Measurements from ENCODE around the gene SULT1A2.
"Not testable (repeated sequence)": the region's sequence is repeated elsewhere in the genome, so short reads cannot be mapped to it uniquely, and the experiment has no call there.

Gene SULT1A2

DNA sequence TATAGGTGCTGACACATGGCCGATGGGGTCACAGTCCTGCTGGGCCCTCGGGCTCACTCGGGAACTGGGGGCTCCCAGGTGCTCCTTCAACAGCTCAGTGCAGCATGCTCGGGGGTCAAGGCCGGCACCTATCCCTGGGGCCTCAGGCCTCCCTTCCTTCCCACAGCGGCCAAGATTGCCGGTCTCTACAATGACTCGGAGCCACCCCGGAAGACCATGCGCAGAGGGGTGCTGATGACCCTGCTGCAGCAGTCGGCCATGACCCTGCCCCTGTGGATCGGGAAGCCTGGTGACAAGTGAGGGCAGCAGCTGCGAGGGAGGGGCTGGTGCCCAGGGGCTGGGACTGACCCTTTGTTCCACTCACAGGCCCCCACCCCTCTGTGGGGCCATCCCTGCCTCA is 6.9 kb downstream of the SULT1A2 start:
- no peak for DNase-seq

DNA sequence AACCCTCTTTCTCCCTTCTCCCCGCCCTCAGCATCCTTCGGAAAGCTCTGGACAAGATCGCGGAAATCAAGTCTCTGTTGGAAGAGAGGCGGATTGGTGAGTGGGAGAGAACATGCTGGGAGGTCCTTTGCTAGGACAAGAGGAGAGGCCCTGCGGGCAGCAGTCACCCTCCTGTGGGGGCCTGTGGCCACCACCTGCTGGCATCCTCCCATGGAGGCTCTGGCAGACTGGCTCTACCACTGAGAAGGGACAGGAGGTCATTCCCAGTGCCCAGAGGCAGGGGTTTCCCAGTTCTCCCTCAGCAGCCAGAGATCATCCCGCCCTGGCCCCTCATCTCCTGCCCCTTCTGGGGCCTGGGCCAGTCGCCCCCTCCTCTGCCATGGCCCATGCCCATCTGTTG is 7.8 kb downstream of the SULT1A2 start:
- no peak for DNase-seq

DNA sequence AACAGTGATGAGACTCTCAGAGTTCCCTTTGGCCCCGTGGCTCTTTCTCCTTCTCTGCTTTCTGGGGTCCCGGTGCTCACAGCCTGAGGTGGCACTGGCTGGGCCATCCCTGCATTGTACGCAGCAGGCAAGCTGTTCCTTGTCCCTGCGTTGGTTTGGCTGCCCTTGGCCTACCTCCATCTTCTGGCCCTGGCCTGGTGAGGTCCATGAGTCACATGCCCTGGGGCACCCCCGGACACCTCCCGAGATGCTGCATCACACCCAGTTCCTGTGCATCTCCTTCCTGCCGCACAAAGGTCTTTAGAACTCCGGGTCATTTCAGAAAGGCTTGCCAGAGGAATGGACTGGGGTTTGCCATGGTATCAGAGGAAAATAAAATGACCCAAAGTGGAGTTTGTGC is 9.5 kb downstream of the SULT1A2 start:
- DNase-seq = no peak

DNA sequence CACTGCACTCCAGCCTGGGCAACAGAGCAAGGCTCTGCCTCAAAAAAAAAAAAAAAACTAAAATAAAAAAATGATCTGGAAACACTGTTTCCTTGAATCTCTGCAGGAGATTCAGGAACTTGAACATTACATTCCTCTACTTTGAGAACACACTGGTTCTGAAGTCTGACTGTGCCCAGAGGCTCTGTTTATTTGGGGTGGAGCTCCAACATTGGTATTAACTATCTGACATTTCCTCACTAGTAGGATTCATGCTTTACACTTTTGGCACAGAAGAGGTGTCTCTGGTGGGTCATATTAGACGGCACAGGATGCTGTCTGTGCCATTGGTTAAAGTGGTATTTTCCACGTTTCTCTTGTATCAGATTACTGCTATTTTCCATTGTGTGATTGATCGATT is 10.4 kb downstream of the SULT1A2 start:
- no peak for DNase-seq

DNA sequence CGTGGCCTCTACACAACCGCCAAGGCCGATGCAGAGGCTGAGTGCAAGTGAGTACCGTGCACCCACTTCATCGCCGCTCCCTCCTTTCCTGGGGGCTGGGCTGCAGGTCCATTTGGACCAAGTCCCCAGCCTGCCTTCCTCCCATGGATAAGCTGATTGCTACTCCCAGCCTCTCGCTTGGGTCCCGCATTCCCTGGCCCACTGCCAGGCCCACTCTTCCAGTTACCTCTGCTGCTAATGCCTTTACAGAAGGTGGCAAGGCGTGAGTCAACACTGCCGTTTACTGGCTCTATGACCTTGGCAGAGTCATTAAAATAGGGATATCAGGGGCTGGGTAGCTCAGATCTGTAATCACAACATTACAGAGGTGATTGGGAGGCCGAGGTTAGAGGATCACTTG is 11.2 kb downstream of the SULT1A2 start:
- no peak for DNase-seq

DNA sequence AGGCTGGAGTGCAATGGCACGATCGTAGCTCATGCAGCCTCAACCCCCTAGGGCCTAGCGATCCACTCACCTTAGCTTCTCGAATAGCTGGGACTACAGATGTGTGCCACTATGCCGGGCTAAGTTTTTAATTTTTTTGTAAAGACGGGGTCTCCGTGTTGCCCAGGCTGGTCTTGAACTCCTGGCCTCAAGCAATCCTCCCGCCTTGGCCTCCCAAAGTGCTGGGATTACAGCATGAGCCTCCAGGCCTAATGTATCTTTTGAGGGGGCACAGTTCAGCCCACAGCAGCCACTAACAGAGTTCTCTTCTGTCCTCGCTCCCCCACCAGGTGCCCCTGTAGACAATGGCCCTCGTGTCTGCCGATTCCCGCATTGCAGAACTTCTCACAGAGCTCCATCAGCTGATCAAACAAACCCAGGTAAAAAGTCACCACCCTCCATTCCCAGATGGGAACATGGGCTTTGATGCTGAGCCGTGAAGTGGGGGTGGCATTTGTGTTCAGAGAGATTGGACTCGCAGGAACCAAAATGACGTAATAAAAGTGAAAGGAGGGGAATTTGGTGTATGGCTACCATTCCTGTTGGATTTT is 16.0 kb downstream of the SULT1A2 start:
- DNase-seq = no peak

DNA sequence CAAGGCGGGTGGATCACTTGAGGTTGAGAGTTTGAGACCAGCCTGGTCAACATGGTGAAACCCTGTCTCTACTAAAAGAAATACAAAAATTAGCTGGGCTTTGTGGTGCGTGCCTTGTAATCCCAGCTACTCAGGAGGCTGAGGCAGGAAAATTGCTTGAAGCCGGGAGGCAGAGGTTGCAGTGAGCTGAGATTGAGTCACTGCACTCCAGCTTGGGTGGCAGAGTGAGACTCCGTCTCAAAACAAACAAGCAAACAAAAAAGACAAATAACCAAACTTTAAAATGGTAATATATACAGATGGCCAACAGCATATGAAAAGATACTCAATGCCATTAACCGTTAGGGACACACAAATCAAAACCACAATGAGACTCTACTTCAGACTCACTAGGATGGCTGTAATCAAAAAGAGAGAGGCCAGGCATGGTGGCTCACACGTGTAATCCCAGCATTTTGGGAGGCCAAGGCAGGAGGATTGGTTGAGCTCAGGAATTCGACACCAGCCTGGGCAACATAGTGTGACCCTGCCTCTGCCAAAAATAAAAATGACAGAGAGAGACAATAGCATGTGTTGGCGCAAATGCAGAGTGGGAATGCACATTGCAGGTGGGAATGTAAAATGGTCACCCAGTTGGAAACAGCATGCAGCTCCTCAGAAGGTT is 21.3 kb downstream of the SULT1A2 start:
- no peak for DNase-seq

DNA sequence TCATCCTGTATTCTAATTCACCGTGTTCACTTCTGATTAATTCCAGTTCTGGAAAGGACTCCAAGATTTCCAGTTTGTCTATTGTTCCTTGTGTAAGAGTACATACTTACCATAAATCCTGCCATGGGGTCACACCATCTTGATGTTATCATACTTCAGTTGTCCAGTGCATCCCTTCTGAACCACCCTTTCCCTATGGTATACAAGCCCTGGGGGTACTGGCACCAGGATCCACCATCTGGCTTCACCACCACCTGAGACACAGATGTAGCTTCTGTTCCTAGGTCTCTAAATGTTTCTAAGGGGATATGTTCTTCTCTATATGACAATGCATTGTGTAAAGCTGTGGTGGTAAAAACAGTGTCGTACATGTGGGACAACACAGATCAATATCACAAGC is 21.9 kb downstream of the SULT1A2 start:
- no peak for DNase-seq

DNA sequence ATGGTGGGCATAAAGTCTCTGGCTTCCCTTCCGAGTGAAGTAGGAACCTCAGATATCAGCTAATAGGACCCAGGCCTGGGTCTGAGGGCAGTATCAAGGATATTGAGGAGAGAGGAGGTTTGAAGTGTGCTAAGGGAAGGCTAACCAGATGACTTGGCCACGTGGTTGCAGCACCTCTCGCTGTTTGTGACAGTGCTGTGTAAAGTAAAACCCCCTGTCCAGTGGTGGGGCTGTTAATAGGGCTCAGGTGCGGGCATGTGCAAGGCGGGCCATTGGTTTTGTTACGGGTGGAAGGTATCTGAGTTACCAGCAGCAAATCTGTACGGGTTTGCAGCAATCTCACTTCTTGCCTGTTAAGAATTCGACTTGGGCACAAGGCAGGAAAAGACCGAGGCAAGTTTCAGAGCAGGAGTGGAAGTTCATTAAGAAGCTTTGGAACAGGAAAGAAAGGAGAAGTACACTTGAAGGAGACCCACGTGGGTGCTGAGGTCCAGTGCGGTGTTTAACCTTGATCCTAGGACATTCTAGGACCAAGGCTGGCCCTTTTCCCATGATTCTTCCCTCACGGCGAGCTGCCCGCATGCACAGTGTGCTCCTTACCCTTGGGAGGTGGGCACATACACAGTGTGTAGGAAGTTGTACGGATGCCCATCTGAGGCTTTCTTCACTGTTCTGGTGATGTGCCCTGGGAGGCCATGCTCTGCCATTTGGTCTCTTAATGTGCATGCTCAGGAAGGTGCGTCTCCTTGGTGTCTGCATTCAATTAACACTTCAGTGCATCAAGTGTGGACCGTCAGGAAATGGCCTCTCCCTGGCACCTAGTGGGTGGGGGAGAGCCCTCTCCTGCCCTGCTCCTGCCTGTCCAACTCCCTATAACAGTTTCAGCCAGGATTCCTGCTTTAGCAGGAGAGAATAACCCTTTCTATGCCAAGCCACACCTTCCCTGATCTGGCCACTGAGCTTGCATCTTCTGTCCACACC is 22.8 kb downstream of the SULT1A2 start:
- DNase-seq = no peak

DNA sequence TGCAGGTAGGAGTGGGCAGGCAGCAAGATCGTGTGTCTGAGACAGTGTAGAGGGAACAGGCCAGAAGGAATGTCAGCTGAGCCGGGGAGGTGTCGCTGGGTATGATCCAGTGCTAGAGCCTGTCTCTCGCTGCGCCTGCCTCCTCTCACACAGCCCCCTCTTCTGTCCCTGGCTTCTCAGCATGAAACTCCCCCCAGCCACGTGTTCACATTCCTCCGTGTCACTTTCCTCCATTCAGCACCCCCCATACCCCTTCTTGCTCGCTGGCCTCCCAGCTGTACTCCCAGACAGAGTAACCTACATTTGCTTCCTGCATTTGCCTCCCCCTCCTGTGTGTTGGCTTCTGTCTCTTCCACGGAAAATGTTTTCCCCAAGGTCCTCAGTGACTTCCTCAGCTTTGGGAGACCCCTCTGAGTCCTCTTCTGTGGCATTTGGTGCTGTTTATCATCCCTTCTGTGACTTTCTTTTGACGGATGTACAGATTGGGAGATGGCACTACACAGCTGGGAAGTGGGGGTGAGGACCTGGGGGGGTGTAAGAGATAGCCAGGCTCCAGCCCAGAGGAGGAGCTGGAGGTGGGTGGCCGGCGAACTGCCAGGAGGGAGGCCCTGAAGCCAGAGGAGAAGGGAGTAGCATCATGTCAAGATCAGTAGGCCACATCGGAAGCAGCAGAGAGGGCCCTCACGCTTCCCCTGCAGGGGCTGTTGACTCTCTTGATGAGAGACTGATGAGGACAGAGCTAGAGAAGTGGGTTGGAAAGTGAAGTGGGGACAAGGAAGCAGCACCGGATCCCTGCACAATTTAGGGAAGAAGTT is 23.9 kb downstream of the SULT1A2 start:
- no peak for DNase-seq

DNA sequence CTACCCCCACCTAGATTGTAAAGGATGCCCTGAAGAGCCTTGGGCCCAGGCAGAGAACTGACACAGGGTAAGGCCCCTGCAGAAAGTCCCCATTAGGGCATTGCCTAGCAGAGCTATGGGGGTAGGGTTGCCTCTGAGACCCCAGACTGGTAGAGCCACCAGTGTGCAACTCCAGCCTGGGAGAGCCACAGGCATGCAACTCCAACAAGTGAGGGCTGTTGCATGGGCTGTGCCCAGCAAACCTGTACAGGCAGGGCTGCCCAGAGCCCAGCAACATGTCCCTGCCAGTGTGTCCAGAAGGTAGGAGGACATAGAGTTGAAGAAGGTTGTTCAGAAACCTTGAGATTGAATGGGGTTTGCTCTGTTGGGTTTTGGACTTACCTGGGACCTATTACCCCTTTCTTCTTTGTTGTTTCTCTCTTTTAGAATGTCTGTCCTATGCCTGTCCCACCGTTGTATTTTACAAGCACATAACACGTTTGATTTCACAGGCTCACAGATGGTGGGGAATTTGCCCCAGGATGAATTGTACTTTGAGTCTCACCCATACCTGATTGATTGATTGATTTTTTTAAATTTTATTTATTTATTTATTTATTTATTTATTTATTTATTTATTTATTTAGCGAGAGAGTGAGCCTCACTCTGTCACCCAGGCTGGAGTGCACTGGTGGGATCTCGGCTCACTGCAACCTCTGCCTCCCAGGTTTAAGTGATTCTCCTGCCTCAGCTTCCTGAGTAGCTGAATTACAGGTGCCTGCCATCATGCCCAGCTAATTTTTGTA is 26.7 kb downstream of the SULT1A2 start:
- no peak for DNase-seq

DNA sequence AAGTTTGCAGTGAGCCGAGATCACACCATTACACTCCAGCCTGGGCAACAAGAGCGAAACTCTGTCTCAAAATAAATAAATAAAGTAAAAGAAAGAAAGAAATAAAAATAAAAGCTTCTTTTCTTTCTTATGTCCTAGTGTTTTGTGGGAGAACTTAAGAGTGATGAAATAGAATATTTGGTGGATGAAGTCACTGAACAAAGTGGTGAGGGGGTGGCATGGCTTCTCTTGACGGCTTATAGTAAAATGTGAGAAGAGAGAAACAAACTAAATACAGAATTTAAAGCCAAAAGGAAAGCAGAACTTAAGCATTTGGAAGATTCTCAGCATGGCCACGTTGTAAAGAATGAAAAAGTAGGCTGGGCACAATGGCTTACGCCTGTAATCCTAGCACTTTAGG is 27.8 kb downstream of the SULT1A2 start:
- DNase-seq = no peak

DNA sequence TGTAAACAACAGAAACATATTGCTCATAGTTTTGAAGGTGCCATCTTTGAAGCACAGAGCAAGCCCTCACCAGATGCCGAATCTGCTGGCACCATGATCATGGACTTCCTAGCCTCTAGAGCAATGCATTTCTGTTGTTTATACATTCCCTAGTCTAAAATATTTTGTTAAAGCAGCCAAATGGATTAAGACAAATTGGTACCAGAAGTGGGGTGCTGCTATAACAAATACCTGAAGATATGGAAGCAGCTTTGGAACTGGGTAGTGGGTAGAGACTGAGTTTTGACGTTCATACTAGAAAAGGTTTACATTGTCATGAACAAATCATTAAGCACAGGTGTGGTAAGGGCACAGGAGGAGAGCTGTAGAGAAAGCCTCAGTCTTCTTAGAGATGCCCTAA is 29.6 kb downstream of the SULT1A2 start:
- no peak for DNase-seq

DNA sequence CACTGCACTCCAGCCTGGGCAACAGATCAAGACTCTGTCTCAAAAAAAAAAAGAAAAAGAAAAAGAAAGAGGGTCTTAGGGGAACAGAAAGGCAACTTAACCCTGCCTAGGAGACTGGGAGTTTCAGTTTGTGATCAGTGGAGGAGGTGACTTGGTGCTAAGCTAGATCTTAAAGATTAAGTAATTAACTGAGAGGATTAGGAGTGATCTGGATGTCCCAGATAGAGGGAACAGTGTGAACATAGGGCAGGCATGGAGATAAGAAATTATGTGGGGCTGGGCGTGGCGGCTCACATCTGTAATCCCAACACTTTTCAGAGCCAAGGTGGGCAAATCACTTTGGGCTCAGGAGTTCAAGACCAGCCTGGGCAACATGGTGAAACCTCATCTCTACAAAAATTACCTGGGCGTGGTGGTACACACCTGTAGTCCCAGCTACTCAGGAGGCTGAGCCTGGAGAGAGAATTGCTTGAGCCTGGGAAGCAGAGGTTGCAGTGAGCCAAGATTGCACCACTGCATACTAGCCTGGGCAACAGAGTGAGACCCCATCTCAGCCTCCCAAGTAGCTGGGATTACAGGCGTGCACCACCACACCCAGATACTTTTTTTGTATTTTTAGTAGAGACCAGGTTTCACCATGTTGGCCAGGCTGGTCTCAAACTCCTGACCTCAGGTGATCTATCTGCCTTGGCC is 30.5 kb downstream of the SULT1A2 start:
- not testable (repeated sequence) for DNase-seq

DNA sequence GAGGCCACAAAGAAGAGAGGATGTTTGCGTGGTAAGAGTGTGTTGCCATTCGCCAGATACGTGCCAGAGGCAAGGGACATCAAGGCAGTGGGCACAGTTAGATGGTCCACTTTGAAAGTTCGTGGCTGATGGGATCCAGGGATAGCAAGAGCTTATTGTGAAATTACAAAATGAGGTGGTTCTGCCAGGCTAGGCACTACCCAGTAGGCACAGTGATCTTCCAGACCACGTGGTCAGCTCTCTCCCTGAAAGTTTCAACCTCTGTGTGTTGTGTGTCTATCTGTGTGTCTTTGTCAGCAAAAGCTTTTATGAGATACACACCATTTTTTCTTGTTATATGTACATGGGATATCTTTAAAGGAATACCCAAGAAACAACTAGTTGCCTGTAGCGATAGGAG is 33.6 kb downstream of the SULT1A2 start:
- DNase-seq = no peak

DNA sequence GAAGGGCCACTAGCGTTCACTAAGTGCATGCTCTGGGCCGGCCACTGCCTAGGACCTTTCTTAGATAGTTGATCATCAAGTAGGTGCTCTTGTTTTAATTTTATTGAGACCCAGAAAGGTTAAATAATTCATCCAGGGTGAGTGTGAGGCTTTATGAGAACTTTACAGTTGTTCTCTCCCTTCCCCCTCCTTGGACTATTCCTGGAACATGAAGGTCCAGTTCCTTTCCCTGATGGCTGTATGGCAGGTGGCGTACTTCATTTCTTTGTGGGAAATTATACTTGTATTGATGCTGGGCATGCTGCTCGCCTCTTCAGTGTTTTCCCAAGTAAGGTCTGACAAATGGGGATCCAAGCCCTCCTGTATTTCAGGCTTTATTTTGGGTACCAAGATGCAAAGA is 34.7 kb downstream of the SULT1A2 start:
- no peak for DNase-seq

DNA sequence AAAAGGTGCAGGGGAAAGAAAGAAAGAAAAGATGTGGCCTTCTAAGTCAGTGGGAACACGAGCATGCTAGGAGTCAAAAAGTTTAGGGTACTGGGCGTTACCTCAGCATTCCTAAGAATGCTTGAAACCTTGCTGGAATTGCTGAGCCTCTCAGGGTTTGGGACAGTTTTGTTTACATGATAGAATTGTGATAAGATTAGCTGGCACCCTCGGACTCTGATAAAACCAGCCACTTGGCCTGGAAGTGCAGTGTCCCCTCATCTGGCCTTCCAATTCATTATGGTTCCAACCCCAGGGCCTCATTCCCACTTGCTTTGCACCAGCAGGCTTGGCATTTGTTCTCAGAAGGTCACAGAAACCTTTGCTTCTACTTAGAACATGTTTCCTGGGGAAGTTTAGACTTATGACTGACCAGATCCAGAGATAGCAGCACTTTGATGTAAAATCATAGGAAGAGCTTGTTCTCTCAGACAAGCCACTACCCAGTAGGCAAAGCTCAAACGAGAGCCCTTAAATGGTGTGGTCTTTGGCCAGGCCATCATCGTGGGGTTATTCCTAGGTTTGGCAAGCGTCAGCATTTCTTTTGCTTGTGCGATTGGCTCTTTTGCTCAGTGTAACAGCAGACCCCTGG is 35.2 kb downstream of the SULT1A2 start:
- DNase-seq = no peak

DNA sequence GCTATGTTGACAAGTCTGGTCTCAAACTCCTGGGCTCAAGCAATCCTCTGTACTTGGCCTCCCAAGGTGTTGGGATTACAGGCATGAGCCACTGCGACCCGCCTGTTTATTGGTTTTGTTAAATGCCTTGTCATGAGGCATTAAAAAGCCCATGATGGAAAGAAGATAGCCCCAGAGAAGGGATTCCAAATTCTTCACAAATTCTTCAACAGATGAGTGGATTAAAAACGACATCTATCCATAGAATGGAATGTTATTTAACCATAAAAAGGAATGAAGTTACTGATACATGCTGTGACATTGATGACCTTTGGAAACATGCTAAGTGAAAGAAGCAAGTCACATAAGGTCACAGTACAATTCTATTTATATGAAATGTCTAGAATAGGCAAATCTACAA is 38.4 kb downstream of the SULT1A2 start:
- DNase-seq = no peak

DNA sequence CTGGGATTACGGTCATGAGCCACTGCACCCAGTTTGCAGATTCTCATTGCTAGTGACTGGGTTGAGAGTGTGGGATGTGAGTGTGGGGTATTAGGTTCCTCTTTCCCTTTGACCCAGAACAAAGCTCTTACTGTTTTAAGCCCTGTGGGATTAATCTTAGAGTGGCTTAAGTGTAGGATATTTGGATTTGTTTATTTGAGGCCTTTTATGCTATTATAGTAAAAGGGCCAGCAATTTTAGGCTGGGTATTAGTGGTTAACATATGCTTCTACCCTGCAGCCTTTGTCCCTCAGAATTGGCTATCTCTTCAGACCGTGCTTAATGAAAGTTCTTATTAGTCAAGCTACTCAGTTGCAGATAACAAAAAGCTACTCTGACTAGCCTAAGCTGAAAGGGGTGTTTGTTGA is 39.9 kb downstream of the SULT1A2 start:
- no peak for DNase-seq

DNA sequence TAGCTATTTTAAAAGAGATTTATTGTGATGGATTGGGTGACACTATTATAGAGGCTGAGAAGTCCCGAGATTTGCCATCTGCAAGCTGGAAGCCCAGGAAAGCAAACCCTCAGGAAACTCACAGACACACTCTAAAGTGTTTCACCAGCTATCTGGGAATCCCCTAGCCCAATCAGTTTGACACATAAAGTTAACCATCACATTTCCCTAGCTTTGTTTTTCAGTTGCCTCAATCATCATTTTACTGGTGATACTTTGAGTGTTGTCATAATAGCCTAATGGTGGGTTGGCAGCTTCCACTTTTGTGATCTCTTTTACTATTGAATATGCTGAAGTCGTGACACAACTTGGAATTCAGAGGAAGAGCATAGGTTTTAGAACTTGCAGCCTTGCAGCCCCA is 41.3 kb downstream of the SULT1A2 start:
- DNase-seq = no peak
